NCI-H146 treated with DMSO at 0.1 percent for 48 hours (cell line): ENCODE measurements around the gene SHLD2.
"Not testable (repeated sequence)": the region's sequence is repeated elsewhere in the genome, so short reads cannot be mapped to it uniquely, and the experiment has no call there.

Experiments used
- DNase-seq: peaks from one replicate; lab custom pipeline; 2025; ENCODE audit not compliant: unreplicated experiment; lab: John Stamatoyannopoulos, UW

SHLD2 gene

GRCh38 chr10:87084291-87084782, 10.7 kb upstream of the SHLD2 start:
- DNase-seq = not testable (repeated sequence)

GRCh38 chr10:87085537-87085936, 9.5 kb upstream of the SHLD2 start:
- DNase-seq = no peak

DNA sequence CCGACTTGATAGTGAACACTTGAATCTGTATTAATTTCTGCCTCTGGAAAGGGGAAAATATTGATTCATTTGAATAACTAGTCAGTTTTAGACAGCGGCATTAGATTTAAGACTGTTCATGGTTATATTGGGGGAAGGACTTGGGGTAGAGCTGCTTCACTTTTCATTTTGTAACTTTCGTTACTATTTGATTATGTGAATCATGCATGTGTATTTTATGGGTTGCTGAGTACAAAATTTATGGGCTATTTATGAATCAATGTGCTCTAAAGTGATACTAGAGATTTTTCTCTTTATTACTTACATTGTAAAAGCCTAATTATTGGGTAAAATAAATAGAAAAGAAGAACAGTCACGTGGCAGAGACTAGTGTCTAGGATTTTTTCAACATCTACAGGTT, 5.3 kb upstream of the SHLD2 start:
- DNase-seq = no peak

DNA sequence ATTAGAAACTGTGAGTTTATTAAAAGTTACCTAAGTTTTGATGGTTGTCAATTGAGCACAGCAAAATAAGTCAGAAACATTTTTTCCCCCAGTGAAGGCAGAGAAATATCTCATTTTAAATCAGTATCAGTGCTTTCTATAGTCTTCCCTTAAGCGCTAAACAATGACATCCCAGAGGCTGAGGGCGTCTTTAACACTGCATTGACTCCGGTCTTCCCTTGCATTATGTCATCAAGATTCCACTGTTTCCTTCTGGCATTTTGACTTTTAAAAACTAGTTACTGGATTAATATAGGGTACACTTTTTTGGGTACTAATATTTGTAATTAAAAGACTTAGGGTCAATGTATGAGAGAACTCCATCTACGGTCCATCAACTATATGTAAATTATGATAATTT, 4.2 kb upstream of the SHLD2 start:
- DNase-seq = no peak

- DNase-seq = no peak
Observed at GRCh38 chr10:87092376-87092860, 2.6 kb upstream of the SHLD2 start.

DNA sequence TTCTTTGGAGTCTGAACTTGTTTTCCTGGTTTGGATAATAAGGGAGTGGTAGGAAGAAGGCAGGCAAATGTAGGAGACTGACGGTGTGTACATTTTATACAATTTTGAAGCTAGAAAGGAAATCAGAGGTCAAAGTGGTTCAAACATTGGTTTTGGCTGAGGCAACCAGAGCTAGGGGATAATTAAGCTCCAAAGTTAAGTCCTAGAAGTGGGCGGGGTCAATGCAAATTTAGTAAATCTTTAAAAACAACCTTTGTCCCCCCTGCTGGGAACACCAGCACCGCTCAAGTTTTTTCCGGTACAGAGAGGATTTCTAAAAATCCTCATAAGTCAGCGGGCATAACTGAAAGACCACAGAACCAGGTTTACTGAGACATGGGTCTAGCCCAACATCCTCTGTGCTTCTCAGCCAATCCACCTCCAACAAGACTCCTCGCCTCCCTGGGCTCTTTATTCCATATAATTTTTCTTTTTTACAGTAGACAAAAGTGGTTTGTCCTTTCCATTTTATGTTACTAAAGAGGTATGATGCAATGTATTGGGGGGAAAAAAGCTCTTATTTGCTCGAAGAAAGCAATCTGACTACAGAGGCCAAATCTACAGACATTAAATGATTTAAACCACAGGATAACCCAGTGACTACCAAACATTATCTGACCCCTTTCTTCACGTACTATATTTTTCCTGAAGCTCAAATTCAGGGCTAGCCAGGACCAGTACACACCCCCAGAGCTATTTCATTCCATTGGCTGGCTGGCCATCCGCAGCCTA, 2.0 kb upstream of the SHLD2 start:
- DNase-seq = no peak

GRCh38 chr10:87093632-87094372, 1.2 kb upstream of the SHLD2 start:
- DNase-seq = peak; percentile 20

GRCh38 chr10:87095236-87095945, 385 bp downstream of the SHLD2 start:
- DNase-seq = peak; percentile 55

- no peak for DNase-seq
Observed at GRCh38 chr10:87101996-87102395, 7.0 kb downstream of the SHLD2 start.

GRCh38 chr10:87104727-87105126, 9.7 kb downstream of the SHLD2 start:
- DNase-seq = not testable (repeated sequence)

- DNase-seq = no peak
Observed at GRCh38 chr10:87105446-87106124, 10.6 kb downstream of the SHLD2 start.

DNA sequence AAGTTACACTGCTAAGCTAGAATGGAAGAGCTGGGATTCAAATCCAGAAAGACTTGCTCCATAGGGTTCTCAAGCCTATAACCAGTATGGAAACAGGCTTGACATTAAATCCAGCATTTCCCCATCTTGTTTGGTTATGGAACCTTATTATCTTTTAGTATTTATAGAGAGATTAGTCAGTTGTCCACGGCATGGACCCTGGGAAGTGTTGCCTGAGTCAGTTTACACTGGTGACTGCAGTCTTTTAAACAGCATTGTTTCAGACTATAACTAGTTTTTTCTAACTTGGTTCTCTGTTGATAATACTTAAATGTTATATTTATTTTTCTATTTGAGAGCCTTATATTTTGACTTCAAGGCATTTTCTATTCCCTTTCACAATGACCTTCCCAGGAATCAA, 23.1 kb downstream of the SHLD2 start:
- DNase-seq = not testable (repeated sequence)

DNA sequence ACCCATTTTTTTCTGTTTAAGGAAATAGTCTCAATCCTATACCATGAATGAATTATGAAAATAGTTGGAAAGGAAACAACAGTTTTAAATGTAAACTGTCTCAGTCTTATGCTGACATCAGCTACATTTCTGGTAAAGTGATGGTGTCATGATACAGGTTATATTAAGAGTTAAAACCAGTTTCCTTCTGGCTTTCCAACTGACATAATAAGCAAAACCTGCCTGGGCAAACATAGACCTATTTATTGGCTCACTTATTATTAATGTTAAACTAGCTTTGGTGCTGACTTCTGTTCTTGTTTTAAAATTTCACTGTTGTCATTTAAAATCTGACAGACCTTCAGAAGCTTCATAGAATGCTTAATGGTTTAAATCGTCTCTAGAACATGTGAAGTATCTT, 24.0 kb downstream of the SHLD2 start:
- not testable (repeated sequence) for DNase-seq

DNA sequence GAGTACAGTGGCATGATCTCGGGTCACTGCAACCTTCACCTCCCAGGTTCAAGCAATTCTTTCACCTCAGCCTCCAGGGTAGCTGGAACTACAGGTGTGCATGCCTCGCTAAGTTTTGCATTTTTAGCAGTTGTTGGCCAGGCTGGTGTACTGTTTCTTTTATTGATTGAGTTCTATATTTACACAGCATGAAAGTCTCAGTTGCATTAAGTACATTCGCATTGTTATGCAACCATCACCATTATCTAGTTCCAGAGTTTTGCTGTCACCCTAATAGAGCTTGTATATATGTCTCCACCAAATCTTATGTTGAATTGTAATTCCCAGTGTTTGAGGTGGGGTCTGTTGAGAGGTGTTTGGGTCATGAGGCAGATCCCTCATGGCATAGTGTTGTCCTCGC, 28.3 kb downstream of the SHLD2 start:
- DNase-seq = not testable (repeated sequence)

- not testable (repeated sequence) for DNase-seq
Observed at GRCh38 chr10:87127048-87127447, 32.0 kb downstream of the SHLD2 start.

DNA sequence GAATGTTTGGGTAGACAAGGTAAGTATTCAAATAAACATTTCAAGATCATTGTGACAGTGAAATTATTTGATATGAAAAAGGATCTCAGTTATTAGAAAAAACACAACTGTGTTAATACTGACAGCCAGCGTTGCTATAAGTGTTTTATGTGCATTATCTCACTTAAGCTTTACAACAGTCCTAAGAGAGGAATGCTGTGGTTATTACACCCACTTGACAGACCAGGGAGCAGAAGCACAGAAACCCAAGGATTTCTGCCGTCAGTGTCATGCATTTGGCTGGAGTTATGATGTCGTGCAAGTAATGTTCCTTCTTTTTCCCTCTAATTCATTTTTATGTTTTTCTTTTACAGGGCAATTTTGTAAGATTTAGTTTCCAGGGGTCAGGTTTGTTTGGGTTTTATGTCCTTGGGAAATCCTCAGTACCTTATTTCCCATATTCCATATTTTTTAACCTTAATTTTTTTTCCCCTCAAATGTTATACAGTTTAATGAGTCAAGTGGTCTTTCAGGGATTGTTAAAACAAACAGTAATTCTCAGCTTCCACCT, 32.7 kb downstream of the SHLD2 start:
- not testable (repeated sequence) for DNase-seq

DNA sequence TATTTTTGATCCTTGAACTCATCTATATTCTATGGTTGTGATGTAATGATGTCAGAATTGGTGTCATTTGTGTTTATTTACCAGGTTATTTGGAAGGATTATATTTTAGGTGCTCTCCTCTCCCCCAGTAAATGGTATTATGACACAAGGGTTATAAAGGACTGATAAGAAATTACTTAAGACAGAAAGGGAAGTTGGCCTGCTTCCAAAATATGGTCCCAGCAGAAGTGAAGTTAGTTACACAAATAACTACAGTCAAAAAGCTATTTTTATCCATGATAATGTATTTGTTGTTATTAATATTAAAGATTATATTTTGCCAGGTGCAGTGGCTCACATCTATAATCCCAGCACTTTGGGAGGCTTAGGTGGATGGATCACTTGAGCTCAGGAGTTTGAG, 37.2 kb downstream of the SHLD2 start:
- DNase-seq = not testable (repeated sequence)

- not testable (repeated sequence) for DNase-seq
Observed at GRCh38 chr10:87133936-87134335, 38.9 kb downstream of the SHLD2 start.

DNA sequence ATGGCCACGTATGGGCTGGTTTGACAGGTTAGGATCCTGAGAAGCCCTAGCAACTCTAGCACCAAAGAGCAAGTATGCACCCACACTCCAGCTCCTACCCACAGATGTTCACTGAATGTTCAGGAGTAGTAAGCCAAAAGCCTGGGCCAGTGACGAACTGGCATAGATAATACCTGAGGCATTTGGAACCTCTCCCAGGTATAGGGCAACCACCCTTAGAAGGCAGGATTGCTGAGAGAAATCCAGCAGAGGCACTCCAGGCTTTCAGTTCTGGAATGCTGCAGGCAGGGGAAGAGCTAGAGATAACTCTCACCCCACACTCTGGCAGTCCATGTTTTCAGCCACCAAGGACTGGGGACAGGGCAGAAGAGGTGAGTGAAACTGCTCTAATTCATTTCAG, 39.4 kb downstream of the SHLD2 start:
- DNase-seq = not testable (repeated sequence)

- DNase-seq = not testable (repeated sequence)
Observed at GRCh38 chr10:87137478-87137877, 42.5 kb downstream of the SHLD2 start.
